ENCODE measurements around the gene C10orf53.

C10orf53 gene

GRCh38 chr10:49679480-49679893 lies at the start of gene C10orf53:
TSS of gene C10orf53 (plus strand) at chr10:49679651. CDS start at chr10:49679698, 47 bp downstream.
- TF ChIP-seq CTCF (IDR thresholded peaks at IDR 0.05; ENCODE audit: borderline replicate concordance, control extremely low read depth, extremely low read depth, insufficient read depth, missing control alignments), result no peak
- in situ Hi-C loops (cut with MboI; ENCODE audit: low sequenced_read_pairs, unreplicated experiment), result no loop called here

GRCh38 chr10:49631975-49632374 lies 47.5 kb upstream of the C10orf53 start:
- in situ Hi-C loops (cut with MboI; ENCODE audit: low sequenced_read_pairs, unreplicated experiment), result no loop called here
- no peak for TF ChIP-seq CTCF (IDR thresholded peaks at IDR 0.05; ENCODE audit: borderline replicate concordance, control extremely low read depth, extremely low read depth, insufficient read depth, missing control alignments)
- DNase-seq (ENCODE audit: low spot score), result no peak

More at GRCh38 chr10:49679480-49679893, at the start of gene C10orf53:
- DNase-seq (ENCODE audit: low spot score), result peak; percentile 63

GRCh38 chr10:49632406-49633317 lies 46.8 kb upstream of the C10orf53 start:
- in situ Hi-C loops (cut with MboI; ENCODE audit: low sequenced_read_pairs, unreplicated experiment), result no loop called here
- TF ChIP-seq CTCF (IDR thresholded peaks at IDR 0.05; ENCODE audit: borderline replicate concordance, control extremely low read depth, extremely low read depth, insufficient read depth, missing control alignments), result no peak
- no peak for DNase-seq (ENCODE audit: low spot score)

GRCh38 chr10:49633327-49634068 lies 46.0 kb upstream of the C10orf53 start:
- DNase-seq (ENCODE audit: low spot score), result no peak
- in situ Hi-C loops (cut with MboI; ENCODE audit: low sequenced_read_pairs, unreplicated experiment), result no loop called here

GRCh38 chr10:49634069-49634660 lies 45.3 kb upstream of the C10orf53 start:
- TF ChIP-seq CTCF (IDR thresholded peaks at IDR 0.05; ENCODE audit: borderline replicate concordance, control extremely low read depth, extremely low read depth, insufficient read depth, missing control alignments), result no peak
- in situ Hi-C loops (cut with MboI; ENCODE audit: low sequenced_read_pairs, unreplicated experiment), result no loop called here
- no peak for DNase-seq (ENCODE audit: low spot score)

More at GRCh38 chr10:49633327-49634068, 46.0 kb upstream of the C10orf53 start:
- no peak for TF ChIP-seq CTCF (IDR thresholded peaks at IDR 0.05; ENCODE audit: borderline replicate concordance, control extremely low read depth, extremely low read depth, insufficient read depth, missing control alignments)

- in situ Hi-C loops (cut with MboI; ENCODE audit: low sequenced_read_pairs, unreplicated experiment), result no loop called here
- DNase-seq (ENCODE audit: low spot score), result no peak
- no peak for TF ChIP-seq CTCF (IDR thresholded peaks at IDR 0.05; ENCODE audit: borderline replicate concordance, control extremely low read depth, extremely low read depth, insufficient read depth, missing control alignments)
Observed at GRCh38 chr10:49642311-49642710, 37.1 kb upstream of the C10orf53 start.

Data from GM13976 (cell line).